Activated CD4-positive, alpha-beta memory T cell treated with anti-CD3 and anti-CD28 coated beads for 36 hours (primary cell): Measurements from ENCODE around the gene SRPK1. TPM values are rescaled to one million over a fixed set of nuclear protein-coding genes. Genes with fewer than 3 reads are reported as not detected.
A peak's percentile ranks its signal among the peaks of the same experiment; 100 is the strongest.
"Not testable (repeated sequence)": the region's sequence is repeated elsewhere in the genome, so short reads cannot be mapped to it uniquely, and the experiment has no call there.

ENCODE experiments used
- CTCF ChIA-PET: fragments of 350-600 bp; sonication (Branson Sonifier 250); formaldehyde crosslinking; loops from one replicate; lab custom pipeline; 2021; ENCODE audit warnings: antibody characterized with exemption, inconsistent platforms; lab: Charles Lee
- POLR2A ChIA-PET: fragments of 350-600 bp; sonication (Branson Sonifier 250); formaldehyde crosslinking; loops from one replicate; lab custom pipeline; 2021; ENCODE audit warnings: antibody characterized with exemption; lab: Charles Lee
- DNase-seq: peaks from one replicate; pipeline ENCODE4 v3.0.0-alpha.2; 2020
- H3K27ac Mint-ChIP-seq: one replicate; pipeline ENCODE4 v1.8.0; 2021; ENCODE audit warnings: mixed read lengths
- H3K27me3 Mint-ChIP-seq: one replicate; pipeline ENCODE4 v1.8.0; 2021; ENCODE audit warnings: mixed read lengths
- H3K36me3 Mint-ChIP-seq: one replicate; pipeline ENCODE4 v1.8.0; 2021; ENCODE audit warnings: mixed read lengths
- H3K4me1 Mint-ChIP-seq: one replicate; pipeline ENCODE4 v1.8.0; 2021; ENCODE audit warnings: low read depth, mixed read lengths
- H3K4me3 Mint-ChIP-seq: one replicate; pipeline ENCODE4 v1.8.0; 2021; ENCODE audit warnings: mild to moderate bottlenecking, mixed read lengths
- H3K9me3 Mint-ChIP-seq: one replicate; pipeline ENCODE4 v1.8.0; 2021; ENCODE audit warnings: mixed read lengths
- intact Hi-C: fragments of 100-400 bp; cut with micrococcal nuclease; formaldehyde crosslinking; loops from one replicate; pipeline ENCODE4 v1.15.1; 2023
- total RNA-seq, 2 experiments: library from RNA; stranded (reverse); gene quantifications; one replicate each; pipeline ENCODE4 v1.2.3, GENCODE V29; 2021

SRPK1 gene
- total RNA-seq, 2 experiments from 2014 or later: 134 to 143 TPM

GRCh38 chr6:35948725-35949124, 27.8 kb upstream of the SRPK1 start:
- H3K9me3 Mint-ChIP-seq: no peaks in the 10 kb centered on the region
- no peaks in the 10 kb centered on the region for H3K36me3 Mint-ChIP-seq
- H3K27me3 Mint-ChIP-seq: no peaks in the 10 kb centered on the region
- H3K27ac Mint-ChIP-seq: no peak overlapping the region
- no peak for DNase-seq
- ChIA-PET POLR2A (no interaction called here), CTCF (no interaction called here)
- H3K4me3 Mint-ChIP-seq: no peak overlapping the region
- H3K4me1 Mint-ChIP-seq: peaks cover 14% of the 10 kb centered on the region
- intact Hi-C loops: no loop called here

- intact Hi-C loops: no loop called here
- no peak overlapping the region for H3K4me3 Mint-ChIP-seq
- H3K4me1 Mint-ChIP-seq: no peaks in the 10 kb centered on the region
- H3K27me3 Mint-ChIP-seq: no peaks in the 10 kb centered on the region
- H3K9me3 Mint-ChIP-seq: no peaks in the 10 kb centered on the region
- no peak overlapping the region for H3K27ac Mint-ChIP-seq
- H3K36me3 Mint-ChIP-seq: no peaks in the 10 kb centered on the region
- ChIA-PET CTCF (interaction anchor here (1.4 kb wide), 1 partner anchor 9 kb away, joined by 3 read pairs; no protein-coding TSS in a partner anchor), POLR2A (no interaction called here)
- DNase-seq: no peak
These were observed 24.7 kb upstream of the SRPK1 start for GRCh38 chr6:35945650-35946025.

GRCh38 chr6:35943390-35943789, 22.5 kb upstream of the SRPK1 start:
- no peaks in the 10 kb centered on the region for H3K27me3 Mint-ChIP-seq
- POLR2A ChIA-PET: no interaction called here
- H3K4me1 Mint-ChIP-seq: no peaks in the 10 kb centered on the region
- CTCF ChIA-PET: no interaction called here
- intact Hi-C loops: no loop called here
- H3K9me3 Mint-ChIP-seq: no peaks in the 10 kb centered on the region
- H3K4me3 Mint-ChIP-seq: no peak overlapping the region
- H3K27ac Mint-ChIP-seq: no peak overlapping the region
- no peak for DNase-seq
- H3K36me3 Mint-ChIP-seq: no peaks in the 10 kb centered on the region

- Mint-ChIP-seq H3K36me3 (no peaks in the 10 kb centered on the region), H3K4me1 (no peaks in the 10 kb centered on the region), H3K27me3 (no peaks in the 10 kb centered on the region), H3K9me3 (no peaks in the 10 kb centered on the region), H3K4me3 (no peak overlapping the region), H3K27ac (no peak overlapping the region)
- ChIA-PET CTCF (no interaction called here), POLR2A (no interaction called here)
- no peak for DNase-seq
- intact Hi-C loops: no loop called here
These were observed 21.5 kb upstream of the SRPK1 start for GRCh38 chr6:35942355-35942754.

GRCh38 chr6:35941170-35941569, 20.3 kb upstream of the SRPK1 start:
- intact Hi-C loops, H3K27ac Mint-ChIP-seq, H3K9me3 Mint-ChIP-seq, H3K36me3 Mint-ChIP-seq, H3K27me3 Mint-ChIP-seq, CTCF ChIA-PET, H3K4me3 Mint-ChIP-seq, POLR2A ChIA-PET, H3K4me1 Mint-ChIP-seq, DNase-seq: not testable (repeated sequence)

GRCh38 chr6:35940014-35940413, 19.1 kb upstream of the SRPK1 start:
- H3K27ac Mint-ChIP-seq, H3K27me3 Mint-ChIP-seq, H3K9me3 Mint-ChIP-seq, H3K4me3 Mint-ChIP-seq, H3K36me3 Mint-ChIP-seq, POLR2A ChIA-PET, H3K4me1 Mint-ChIP-seq, intact Hi-C loops, DNase-seq, CTCF ChIA-PET: not testable (repeated sequence)

- H3K27me3 Mint-ChIP-seq, intact Hi-C loops, CTCF ChIA-PET, DNase-seq, H3K4me1 Mint-ChIP-seq, H3K4me3 Mint-ChIP-seq, H3K9me3 Mint-ChIP-seq, H3K36me3 Mint-ChIP-seq, H3K27ac Mint-ChIP-seq: not testable (repeated sequence)
- POLR2A ChIA-PET: interaction anchor here (0.6 kb wide), 1 partner anchor 128 kb away, joined by 3 read pairs; no protein-coding TSS in a partner anchor
These were observed 18.4 kb upstream of the SRPK1 start for GRCh38 chr6:35939259-35939658.

GRCh38 chr6:35936681-35937359, 15.9 kb upstream of the SRPK1 start:
- intact Hi-C loops: no loop called here
- Mint-ChIP-seq H3K4me3 (no peak overlapping the region), H3K27me3 (no peaks in the 10 kb centered on the region), H3K9me3 (no peaks in the 10 kb centered on the region), H3K27ac (no peak overlapping the region), H3K36me3 (no peaks in the 10 kb centered on the region), H3K4me1 (no peaks in the 10 kb centered on the region)
- ChIA-PET CTCF (interaction anchor here (0.7 kb wide), 1 partner anchor 468 kb away, joined by 5 read pairs; no protein-coding TSS in a partner anchor), POLR2A (no interaction called here)
- DNase-seq: no peak

- Mint-ChIP-seq H3K9me3 (no peaks in the 10 kb centered on the region), H3K4me3 (no peak overlapping the region), H3K27ac (no peak overlapping the region), H3K36me3 (no peaks in the 10 kb centered on the region), H3K4me1 (no peaks in the 10 kb centered on the region), H3K27me3 (no peaks in the 10 kb centered on the region)
- no peak for DNase-seq
- ChIA-PET POLR2A (no interaction called here), CTCF (no interaction called here)
- intact Hi-C loops: no loop called here
These were observed 14.6 kb upstream of the SRPK1 start for GRCh38 chr6:35935469-35935868.

- ChIA-PET POLR2A (no interaction called here), CTCF (no interaction called here)
- no peak for DNase-seq
- Mint-ChIP-seq H3K4me1 (no peaks in the 10 kb centered on the region), H3K4me3 (no peak overlapping the region), H3K36me3 (no peaks in the 10 kb centered on the region), H3K27me3 (no peaks in the 10 kb centered on the region), H3K9me3 (no peaks in the 10 kb centered on the region), H3K27ac (no peak overlapping the region)
- intact Hi-C loops: no loop called here
These were observed 12.9 kb upstream of the SRPK1 start for GRCh38 chr6:35933844-35934243.

- H3K9me3 Mint-ChIP-seq, H3K4me3 Mint-ChIP-seq, POLR2A ChIA-PET, intact Hi-C loops, H3K36me3 Mint-ChIP-seq, H3K27ac Mint-ChIP-seq, CTCF ChIA-PET, H3K27me3 Mint-ChIP-seq, H3K4me1 Mint-ChIP-seq: not testable (repeated sequence)
- DNase-seq: peak; percentile 10
These were observed 11.0 kb upstream of the SRPK1 start for GRCh38 chr6:35931873-35932272.

GRCh38 chr6:35931120-35931561, 10.2 kb upstream of the SRPK1 start:
- Mint-ChIP-seq H3K4me1 (no peaks in the 10 kb centered on the region), H3K36me3 (no peaks in the 10 kb centered on the region), H3K27me3 (no peaks in the 10 kb centered on the region), H3K4me3 (no peak overlapping the region), H3K9me3 (no peaks in the 10 kb centered on the region), H3K27ac (no peak overlapping the region)
- intact Hi-C loops: no loop called here
- DNase-seq: no peak
- ChIA-PET POLR2A (no interaction called here), CTCF (no interaction called here)

GRCh38 chr6:35929601-35930000, 8.7 kb upstream of the SRPK1 start:
- no peak for DNase-seq
- peaks cover 2% of the 10 kb centered on the region for H3K4me1 Mint-ChIP-seq
- H3K4me3 Mint-ChIP-seq: no peak overlapping the region
- ChIA-PET POLR2A (no interaction called here), CTCF (no interaction called here)
- H3K9me3 Mint-ChIP-seq: no peaks in the 10 kb centered on the region
- no peaks in the 10 kb centered on the region for H3K36me3 Mint-ChIP-seq
- intact Hi-C loops: no loop called here
- no peaks in the 10 kb centered on the region for H3K27me3 Mint-ChIP-seq
- H3K27ac Mint-ChIP-seq: no peak overlapping the region
